MV-4-11 (cell line): ENCODE data around the gene TTBK2.
"Not testable (repeated sequence)": the region's sequence is repeated elsewhere in the genome, so short reads cannot be mapped to it uniquely, and the experiment has no call there.

Experiments used
- DNase-seq: peaks from one replicate; lab custom pipeline; 2025; lab: John Stamatoyannopoulos, UW

Gene TTBK2

GRCh38 chr15:42908538-42908937, 12.0 kb downstream of the TTBK2 start:
- DNase-seq: no peak

- DNase-seq: no peak
Observed at GRCh38 chr15:42903388-42904324, 16.9 kb downstream of the TTBK2 start.

- peak; percentile 10 for DNase-seq
Observed at GRCh38 chr15:42893911-42894310, 26.7 kb downstream of the TTBK2 start.

GRCh38 chr15:42891569-42891968, 29.0 kb downstream of the TTBK2 start:
- DNase-seq: no peak

GRCh38 chr15:42890161-42890913, 30.2 kb downstream of the TTBK2 start:
- no peak for DNase-seq

GRCh38 chr15:42887384-42887783, 33.2 kb downstream of the TTBK2 start:
- not testable (repeated sequence) for DNase-seq

- no peak for DNase-seq
Observed at GRCh38 chr15:42880121-42880520, 40.5 kb downstream of the TTBK2 start.

GRCh38 chr15:42879443-42879842, 41.1 kb downstream of the TTBK2 start:
- no peak for DNase-seq

GRCh38 chr15:42876224-42876623, 44.4 kb downstream of the TTBK2 start:
- no peak for DNase-seq

GRCh38 chr15:42868683-42869082, 51.9 kb downstream of the TTBK2 start:
- DNase-seq: no peak

- no peak for DNase-seq
Observed at GRCh38 chr15:42863572-42864239, 56.9 kb downstream of the TTBK2 start.

- no peak for DNase-seq
Observed at GRCh38 chr15:42858999-42859789, 61.4 kb downstream of the TTBK2 start.

- no peak for DNase-seq
Observed at GRCh38 chr15:42858540-42858939, 62.0 kb downstream of the TTBK2 start.

GRCh38 chr15:42854576-42854975, 66.0 kb downstream of the TTBK2 start:
- no peak for DNase-seq

GRCh38 chr15:42849836-42850235, 70.7 kb downstream of the TTBK2 start:
- DNase-seq: no peak

- DNase-seq: no peak
Observed at GRCh38 chr15:42848846-42849245, 71.7 kb downstream of the TTBK2 start.

- no peak for DNase-seq
Observed at GRCh38 chr15:42846647-42847046, 73.9 kb downstream of the TTBK2 start.

- DNase-seq: no peak
Observed at GRCh38 chr15:42845581-42845980, 75.0 kb downstream of the TTBK2 start.

GRCh38 chr15:42843699-42844098, 76.9 kb downstream of the TTBK2 start:
- no peak for DNase-seq

GRCh38 chr15:42836251-42836650, 84.3 kb downstream of the TTBK2 start:
- DNase-seq: no peak

GRCh38 chr15:42832576-42832975, 88.0 kb downstream of the TTBK2 start:
- DNase-seq: no peak
